Measurements from ENCODE around the gene MICAL2.

MICAL2 gene

GRCh38 chr11:12189543-12190235 is 79.3 kb downstream of the MICAL2 start:
- Histone ChIP-seq H3K9me3 (ENCODE audit: control insufficient read depth, insufficient read depth, low read depth, low read length) (no peaks in the 10 kb centered on the region), H3K27ac (ENCODE audit: extremely low read depth, low read depth, low read length) (no peak overlapping the region), H3K36me3 (ENCODE audit: control insufficient read depth in 2 of 2, insufficient read depth in 1 of 2, low read length in 2 of 2) (no peaks in the 10 kb centered on the region), H3K4me3 (ENCODE audit: low read depth, low read length) (no peak overlapping the region), H3K4me1 (ENCODE audit: control insufficient read depth, insufficient read depth, low read length) (no peaks in the 10 kb centered on the region)
- POLR2A ChIA-PET, result no interaction called here
- CTCF ChIA-PET, result interaction anchor here (0.6 to 0.7 kb wide), 2 partner anchors 16 to 45 kb away, joined by 3 to 6 read pairs; no protein-coding TSS in a partner anchor
- TF ChIP-seq ZNF555 (tag by site-specific recombination; conservative IDR thresholded peaks at IDR 0.05) (no peak), ZNF510 (tag by site-specific recombination; IDR thresholded peaks at IDR 0.05; ENCODE audit: insufficient replicate concordance) (no peak), ELK4 (IDR thresholded peaks at IDR 0.05; ENCODE audit: borderline replicate concordance, low read depth, low read length) (peak; percentile 77; the same call in 1 of the 2 replicates)

GRCh38 chr11:12190511-12190910 is 80.1 kb downstream of the MICAL2 start:
- Histone ChIP-seq H3K4me1 (ENCODE audit: control insufficient read depth, insufficient read depth, low read length) (no peaks in the 10 kb centered on the region), H3K4me3 (ENCODE audit: low read depth, low read length) (no peak overlapping the region), H3K36me3 (ENCODE audit: control insufficient read depth in 2 of 2, insufficient read depth in 1 of 2, low read length in 2 of 2) (no peaks in the 10 kb centered on the region), H3K9me3 (ENCODE audit: control insufficient read depth, insufficient read depth, low read depth, low read length) (no peaks in the 10 kb centered on the region), H3K27ac (ENCODE audit: extremely low read depth, low read depth, low read length) (no peak overlapping the region)
- ChIA-PET CTCF (interaction anchor here (0.6 kb wide), 1 partner anchor 43 kb away, joined by 3 read pairs; no protein-coding TSS in a partner anchor), POLR2A (no interaction called here)
- TF ChIP-seq BCL11A (tag by site-specific recombination; IDR thresholded peaks at IDR 0.05; ENCODE audit: low read depth) (no peak), ZBTB10 (tag by site-specific recombination; IDR thresholded peaks at IDR 0.05) (no peak), ZNF639 (tag by site-specific recombination; IDR thresholded peaks at IDR 0.05) (no peak), SCRT1 (tag by site-specific recombination; IDR thresholded peaks at IDR 0.05; ENCODE audit: borderline replicate concordance) (no peak), ZBTB44 (tag by site-specific recombination; IDR thresholded peaks at IDR 0.05) (no peak), ZNF792 (tag by site-specific recombination; IDR thresholded peaks at IDR 0.05) (no peak), ZNF747 (tag by site-specific recombination; IDR thresholded peaks at IDR 0.05) (no peak), ZBTB48 (tag by site-specific recombination; IDR thresholded peaks at IDR 0.05) (no peak), ZNF626 (tag by site-specific recombination; IDR thresholded peaks at IDR 0.05) (no peak), ZBTB11 (tag by site-specific recombination; conservative IDR thresholded peaks at IDR 0.05; ENCODE audit: low read depth) (no peak), ZNF184 (tag by site-specific recombination; IDR thresholded peaks at IDR 0.05) (no peak), ZNF488 (tag by site-specific recombination; IDR thresholded peaks at IDR 0.05) (no peak), ZIC2 (tag by site-specific recombination; IDR thresholded peaks at IDR 0.05) (no peak), ZNF37A (tag by site-specific recombination; IDR thresholded peaks at IDR 0.05) (no peak), BCL11B (tag by site-specific recombination; IDR thresholded peaks at IDR 0.05; ENCODE audit: low read depth) (no peak), ZSCAN16 (tag by site-specific recombination; IDR thresholded peaks at IDR 0.05) (no peak), ZFHX2 (tag by site-specific recombination; conservative IDR thresholded peaks at IDR 0.05) (no peak), ZNF19 (tag by site-specific recombination; IDR thresholded peaks at IDR 0.05; ENCODE audit: low read depth) (no peak), EGR2 (tag by site-specific recombination; IDR thresholded peaks at IDR 0.05; ENCODE audit: low read depth) (no peak)

Measured in HEK293 (cell line).